HL-60 (cell line): Measurements from ENCODE around the gene TOMM70.

Experiments
- DNase-seq, 2 experiments: peaks; one replicate each; pipeline ENCODE4 v3.0.0-alpha.2; 2010 to 2020; ENCODE audit warnings: low read depth in 1 of 2, low spot score in 1 of 2
- H3K27ac ChIP-seq: fragments of 250-450 bp; sonication (Bioruptor Pico); replicated peaks from 2 replicates; pipeline ENCODE4 v1.5.1; 2020; ENCODE audit warnings: mild to moderate bottlenecking, moderate library complexity
- H3K27me3 ChIP-seq: fragments of 250-450 bp; sonication (Bioruptor Pico); 2 replicates; pipeline ENCODE4 v1.5.1; 2021; ENCODE audit warnings: mild to moderate bottlenecking, moderate library complexity; ENCODE audit not compliant: insufficient read depth, poor library complexity, severe bottlenecking
- H3K4me3 ChIP-seq: replicated peaks from 2 replicates; pipeline ENCODE4 v1.5.1; 2011; ENCODE audit warnings: mild to moderate bottlenecking, control low read depth, low read length; ENCODE audit not compliant: insufficient read depth
- CTCF ChIP-seq: IDR thresholded peaks from one replicate; pipeline ENCODE4 v1.5.1; 2011; ENCODE audit warnings: low read length, control low read depth, inconsistent platforms; ENCODE audit not compliant: insufficient read depth
- GABPA ChIP-seq: IDR thresholded peaks from 2 replicates; pipeline ENCODE4 v1.6.1; 2012; ENCODE audit warnings: low read depth

TOMM70 gene

GRCh38 chr3:100316641-100317069, 84.2 kb downstream of the TOMM70 start:
- Histone ChIP-seq H3K27ac (no peak overlapping the region), H3K27me3 (no peaks in the 10 kb centered on the region), H3K4me3 (no peak overlapping the region)
- DNase-seq = peak; percentile 28 to 47
- TF ChIP-seq GABPA = no peak
- peak; percentile 31 for TF ChIP-seq CTCF
